SK-N-SH (cell line): ENCODE measurements around the gene GSG1L. TPM values are rescaled to one million over a fixed set of nuclear protein-coding genes. Genes with fewer than 3 reads are reported as not detected.

Experiments
- CTCF ChIA-PET: fragments of 300-600, 350-600 bp; formaldehyde crosslinking; extraction: SDS; loops from one replicate; lab custom pipeline; 2021; lab: Yijun Ruan, JAX
- POLR2A ChIA-PET: fragments of 350-600 bp; sonication (Branson Sonifier 250); formaldehyde crosslinking; extraction: SDS; loops from one replicate; lab custom pipeline; 2020; ENCODE audit warnings: antibody characterized with exemption, inconsistent platforms; lab: Yijun Ruan, JAX
- DNase-seq: peaks from one replicate; pipeline ENCODE4 v3.0.0; 2012
- H2AFZ ChIP-seq: fragments of 200-600 bp; sonication (generic); 2 replicates; pipeline ENCODE4 v1.8.1; 2016; ENCODE audit warnings: antibody characterized with exemption, mild to moderate bottlenecking, low read depth
- H3F3A ChIP-seq: fragments of 200-600 bp; sonication (generic); replicated peaks from 2 replicates; pipeline ENCODE3; 2016; ENCODE audit warnings: antibody characterized with exemption, mild to moderate bottlenecking; ENCODE audit not compliant: insufficient read depth
- H3K27ac ChIP-seq, 2 experiments: fragments of 200-500 bp in 1 of 2; fragments of 200-600 bp in 1 of 2; sonication (Bioruptor generic) in 1 of 2; sonication (generic), shearing (Covaris generic) in 1 of 2; 2 replicates each; pipeline versions ENCODE4 v1.5.1 to v1.6.1; 2014 to 2016; ENCODE audit warnings: low read depth in 2 of 2, inconsistent platforms in 1 of 2, low read length in 1 of 2, mild to moderate bottlenecking in 1 of 2, mixed read lengths in 1 of 2
- H3K27me3 ChIP-seq: fragments of 200-600 bp; sonication (generic), shearing (Covaris generic); 2 replicates; pipeline ENCODE4 v1.6.1; 2016; ENCODE audit warnings: mixed run types; ENCODE audit not compliant: insufficient read depth
- H3K36me3 ChIP-seq, 2 experiments: fragments of 200-500 bp in 1 of 2; fragments of 200-600 bp in 1 of 2; sonication (Bioruptor generic) in 1 of 2; sonication (generic) in 1 of 2; replicated peaks in 1 of 2; 2 replicates each; pipeline versions ENCODE3 to v1.5.1; 2014 to 2016; ENCODE audit warnings: low read length in 1 of 2, mild to moderate bottlenecking in 1 of 2; ENCODE audit not compliant: insufficient read depth in 2 of 2, control insufficient read depth in 1 of 2
- H3K4me1 ChIP-seq, 2 experiments: fragments of 200-500 bp in 1 of 2; fragments of 200-600 bp in 1 of 2; sonication (Bioruptor generic) in 1 of 2; sonication (generic), shearing (Covaris generic) in 1 of 2; 2 replicates each; pipeline versions ENCODE4 v1.5.1 to v1.6.1; 2014 to 2016; ENCODE audit warnings: low read depth in 1 of 2, low read length in 1 of 2, mixed run types in 1 of 2; ENCODE audit not compliant: insufficient read depth in 2 of 2, control insufficient read depth in 1 of 2
- H3K4me2 ChIP-seq: fragments of 200-600 bp; sonication (generic), shearing (Covaris generic); 2 replicates; pipeline ENCODE4 v1.6.1; 2017; ENCODE audit warnings: mixed run types
- H3K4me3 ChIP-seq, 2 experiments: fragments of 200-500 bp in 1 of 2; fragments of 200-600 bp in 1 of 2; sonication (Bioruptor generic) in 1 of 2; sonication (generic), shearing (Covaris generic) in 1 of 2; 2 replicates each; pipeline versions ENCODE4 v1.5.1 to v1.8.1; 2014 to 2016; ENCODE audit warnings: low read depth in 2 of 2, inconsistent platforms in 1 of 2, low read length in 1 of 2, mild to moderate bottlenecking in 1 of 2, mixed read lengths in 1 of 2, moderate library complexity in 1 of 2
- H3K79me2 ChIP-seq: fragments of 200-600 bp; sonication (generic); 2 replicates; pipeline ENCODE4 v1.8.1; 2017; ENCODE audit warnings: mild to moderate bottlenecking; ENCODE audit not compliant: insufficient read depth
- H3K9ac ChIP-seq: fragments of 200-600 bp; sonication (generic); 2 replicates; pipeline ENCODE4 v1.6.1; 2017; ENCODE audit warnings: mixed run types
- H3K9me2 ChIP-seq: fragments of 200-600 bp; sonication (generic); 2 replicates; pipeline ENCODE4 v1.6.1; 2017; ENCODE audit warnings: mixed run types
- H3K9me3 ChIP-seq: fragments of 200-600 bp; sonication (generic); 2 replicates; pipeline ENCODE4 v1.6.1; 2017; ENCODE audit warnings: mixed run types, mild to moderate bottlenecking, moderate library complexity
- H4K20me1 ChIP-seq: fragments of 200-600 bp; sonication (generic); 2 replicates; pipeline ENCODE4 v1.6.1; 2017; ENCODE audit warnings: mild to moderate bottlenecking, mixed run types; ENCODE audit not compliant: insufficient read depth
- CHD2 ChIP-seq: fragments of 150-350 bp; IDR thresholded peaks from 2 replicates; pipeline ENCODE4 v1.6.1; 2018; ENCODE audit warnings: low read length; ENCODE audit not compliant: partially characterized antibody
- ELF1 ChIP-seq: IDR thresholded peaks from 2 replicates; pipeline ENCODE4 v1.4.0; 2012
- FOSL2 ChIP-seq: IDR thresholded peaks from 2 replicates; pipeline ENCODE4 v1.4.0; 2012; ENCODE audit warnings: low read depth, mild to moderate bottlenecking, moderate library complexity, borderline replicate concordance
- GATA2 ChIP-seq: sonication (generic); formaldehyde crosslinking; IDR thresholded peaks from 2 replicates; pipeline ENCODE4 v1.5.0; 2020; ENCODE audit warnings: mild to moderate bottlenecking, missing genetic modification reagents
- MXI1 ChIP-seq: IDR thresholded peaks from 2 replicates; pipeline ENCODE4 v1.6.1; 2012; ENCODE audit warnings: mild to moderate bottlenecking, low read depth, low read length, improper control_type of control experiment
- SIN3A ChIP-seq: IDR thresholded peaks from 2 replicates; pipeline ENCODE4 v1.6.1; 2012; ENCODE audit warnings: low read depth, mild to moderate bottlenecking, low read length, moderate library complexity, borderline replicate concordance
- SMC3 ChIP-seq: IDR thresholded peaks from 2 replicates; pipeline ENCODE4 v1.6.1; 2012; ENCODE audit warnings: low read depth, low read length, improper control_type of control experiment
- TAF1 ChIP-seq: IDR thresholded peaks from 2 replicates; pipeline ENCODE4 v1.6.1; 2012; ENCODE audit warnings: low read depth, mild to moderate bottlenecking, low read length, moderate library complexity, borderline replicate concordance
- YY1 ChIP-seq: IDR thresholded peaks from 2 replicates; pipeline ENCODE4 v1.4.0; 2012; ENCODE audit warnings: low read depth, mild to moderate bottlenecking
- WGBS: methylation state at CpG from one replicate; pipeline ENCODE4 v1.1.6; 2017; ENCODE audit warnings: low lambda C conversion rate; 5-methylcytosine and 5-hydroxymethylcytosine counted together
- polyA plus RNA-seq, 3 experiments: library from polyadenylated mRNA; depleted of rRNA; stranded (reverse); fragments of >200 nt; gene quantifications; 2 replicates each; pipeline ENCODE4 v1.2.3, GENCODE V29; 2012
- TF ChIP-seq, protein P1 (sequence below): fragments of 150-350 bp; IDR thresholded peaks from 2 replicates; pipeline ENCODE4 v1.6.1; 2017; ENCODE audit warnings: antibody characterized with exemption, low read length, low read depth, borderline replicate concordance
- TF ChIP-seq, protein P2 (sequence below): fragments of 200-600 bp; sonication (generic); IDR thresholded peaks from 2 replicates; pipeline ENCODE4 v1.6.1; 2017; ENCODE audit warnings: antibody characterized with exemption, mild to moderate bottlenecking, moderate library complexity
- TF ChIP-seq, protein P3 (sequence below): IDR thresholded peaks from 2 replicates; pipeline ENCODE4 v1.6.1; 2012; ENCODE audit warnings: mild to moderate bottlenecking, low read depth, low read length, moderate library complexity
- TF ChIP-seq, protein P4 (sequence below): IDR thresholded peaks from 2 replicates; pipeline ENCODE4 v1.4.0; 2012; ENCODE audit warnings: low read depth
- TF ChIP-seq, protein P5 (sequence below): IDR thresholded peaks from 2 replicates; pipeline ENCODE4 v1.4.0; 2012; ENCODE audit warnings: low read depth, borderline replicate concordance

The GSG1L gene
- polyA plus RNA-seq, 1 of the 3 experiments (the other 2 are of a cell fraction), result not detected

DNA sequence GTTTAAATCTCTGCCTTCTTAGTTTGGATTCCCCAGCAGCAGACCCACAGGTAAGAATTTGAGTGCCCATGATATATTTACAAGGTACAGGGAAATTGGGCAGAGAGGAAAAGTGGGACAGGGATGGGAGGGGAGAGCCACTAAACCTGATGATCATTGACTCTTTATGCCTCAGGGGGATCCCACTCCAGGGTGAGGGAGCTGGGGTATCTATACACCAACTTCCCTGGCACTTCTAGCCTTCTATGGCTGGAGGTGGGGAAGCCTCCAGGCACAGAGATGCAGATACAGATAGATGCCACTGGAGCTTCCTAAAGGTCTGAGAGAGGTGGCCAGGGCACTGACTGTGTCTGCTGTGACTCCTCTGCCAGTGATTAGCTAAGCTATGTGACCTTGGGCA, 257.1 kb downstream of the GSG1L start (continued):
- TF ChIP-seq, protein P1, sequence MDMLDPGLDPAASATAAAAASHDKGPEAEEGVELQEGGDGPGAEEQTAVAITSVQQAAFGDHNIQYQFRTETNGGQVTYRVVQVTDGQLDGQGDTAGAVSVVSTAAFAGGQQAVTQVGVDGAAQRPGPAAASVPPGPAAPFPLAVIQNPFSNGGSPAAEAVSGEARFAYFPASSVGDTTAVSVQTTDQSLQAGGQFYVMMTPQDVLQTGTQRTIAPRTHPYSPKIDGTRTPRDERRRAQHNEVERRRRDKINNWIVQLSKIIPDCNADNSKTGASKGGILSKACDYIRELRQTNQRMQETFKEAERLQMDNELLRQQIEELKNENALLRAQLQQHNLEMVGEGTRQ, result no peak

DNA sequence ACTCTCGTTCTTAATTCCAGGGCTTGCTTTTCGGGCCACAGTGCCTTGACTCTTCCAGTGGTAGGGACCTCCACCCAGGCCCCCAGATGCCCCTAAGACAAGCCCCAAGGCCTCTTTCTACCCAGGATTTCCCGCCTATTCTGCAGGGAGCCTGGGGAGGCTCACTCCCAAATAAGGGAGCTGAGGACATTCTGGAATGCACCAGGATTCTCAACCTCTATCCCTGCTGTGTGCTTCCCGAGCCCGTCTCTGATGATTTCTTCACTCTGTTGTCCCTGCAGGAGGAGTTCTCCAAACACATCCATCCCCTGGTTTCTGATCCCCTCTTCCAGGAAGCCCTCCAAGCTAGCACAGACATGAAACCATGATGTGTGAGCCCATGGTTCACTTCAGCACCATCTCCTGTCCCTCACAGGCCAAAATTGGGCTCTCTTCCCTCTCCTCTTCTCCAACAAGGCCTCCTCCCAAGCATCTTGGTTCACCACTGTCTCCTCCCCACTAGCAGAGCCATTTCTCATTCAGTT, 257.6 kb downstream of the GSG1L start:
- H3K79me2 ChIP-seq, result no peaks in the 10 kb centered on the region
- ChIA-PET CTCF (interaction anchor here (1.5 kb wide), 1 partner anchor 166 kb away, joined by 3 read pairs; no protein-coding TSS in a partner anchor), POLR2A (no interaction called here)
- H3F3A ChIP-seq, result no peaks in the 10 kb centered on the region
- no peak for DNase-seq
- no peaks in the 10 kb centered on the region for H3K36me3 ChIP-seq
- no peaks in the 10 kb centered on the region for H3K9me3 ChIP-seq
- H3K9me2 ChIP-seq, result no peaks in the 10 kb centered on the region
- H3K4me1 ChIP-seq, result peaks cover 0 to 4% of the 10 kb centered on the region in 2 experiments; a peak in 1 of 4 replicates
- no peak overlapping the region for H3K27ac ChIP-seq
- H3K4me3 ChIP-seq, result no peak overlapping the region
- no peak overlapping the region for H2AFZ ChIP-seq
- no peak overlapping the region for H3K9ac ChIP-seq
- no peak for TF ChIP-seq GATA2
- TF ChIP-seq, protein P2, sequence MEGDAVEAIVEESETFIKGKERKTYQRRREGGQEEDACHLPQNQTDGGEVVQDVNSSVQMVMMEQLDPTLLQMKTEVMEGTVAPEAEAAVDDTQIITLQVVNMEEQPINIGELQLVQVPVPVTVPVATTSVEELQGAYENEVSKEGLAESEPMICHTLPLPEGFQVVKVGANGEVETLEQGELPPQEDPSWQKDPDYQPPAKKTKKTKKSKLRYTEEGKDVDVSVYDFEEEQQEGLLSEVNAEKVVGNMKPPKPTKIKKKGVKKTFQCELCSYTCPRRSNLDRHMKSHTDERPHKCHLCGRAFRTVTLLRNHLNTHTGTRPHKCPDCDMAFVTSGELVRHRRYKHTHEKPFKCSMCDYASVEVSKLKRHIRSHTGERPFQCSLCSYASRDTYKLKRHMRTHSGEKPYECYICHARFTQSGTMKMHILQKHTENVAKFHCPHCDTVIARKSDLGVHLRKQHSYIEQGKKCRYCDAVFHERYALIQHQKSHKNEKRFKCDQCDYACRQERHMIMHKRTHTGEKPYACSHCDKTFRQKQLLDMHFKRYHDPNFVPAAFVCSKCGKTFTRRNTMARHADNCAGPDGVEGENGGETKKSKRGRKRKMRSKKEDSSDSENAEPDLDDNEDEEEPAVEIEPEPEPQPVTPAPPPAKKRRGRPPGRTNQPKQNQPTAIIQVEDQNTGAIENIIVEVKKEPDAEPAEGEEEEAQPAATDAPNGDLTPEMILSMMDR, result no peak
- TF ChIP-seq FOSL2, result no peak
- H4K20me1 ChIP-seq, result no peaks in the 10 kb centered on the region
- H3K4me2 ChIP-seq, result no peak overlapping the region
- WGBS, result 60% methylated on average over 4 of the region's 5 CpGs
- no peaks in the 10 kb centered on the region; the same call in 1 of the 2 replicates for H3K27me3 ChIP-seq

DNA sequence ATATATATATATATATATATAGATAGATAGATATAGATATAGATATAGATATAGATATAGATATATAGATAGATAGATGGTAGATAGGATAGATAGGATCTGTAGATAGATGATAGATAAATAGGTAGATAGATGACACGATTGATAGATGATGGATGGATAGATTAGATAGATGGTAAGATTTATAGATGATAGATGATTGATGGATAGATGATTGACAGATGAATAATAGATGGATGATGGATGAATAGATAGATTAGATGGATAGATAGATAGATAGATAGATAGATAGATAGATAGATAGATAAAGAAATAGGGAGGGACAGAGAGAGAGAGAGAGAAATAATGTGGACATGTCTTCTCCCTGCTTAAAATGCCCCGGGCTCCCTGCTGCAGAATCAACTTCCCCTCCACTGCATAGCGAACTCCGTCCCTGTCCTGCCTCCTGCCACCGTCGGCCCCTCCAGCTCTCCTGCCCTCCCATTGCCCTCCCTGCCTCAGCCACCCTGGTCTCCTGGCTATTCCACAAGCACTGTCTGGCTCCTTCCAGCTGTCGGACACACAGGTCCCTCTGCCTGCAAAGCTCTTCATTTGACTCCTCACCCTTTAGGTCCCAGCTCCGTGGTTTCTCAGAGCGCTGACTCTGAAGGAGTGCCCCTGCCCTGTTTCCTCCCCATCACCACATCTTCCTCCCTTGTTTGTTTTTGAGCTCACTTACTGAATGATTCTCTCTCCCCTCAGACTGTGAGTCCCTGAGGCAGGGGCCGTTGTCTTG, 259.6 kb downstream of the GSG1L start:
- Histone ChIP-seq H3F3A (no peaks in the 10 kb centered on the region), H3K79me2 (no peaks in the 10 kb centered on the region), H3K4me3 (no peak overlapping the region), H3K4me2 (no peak overlapping the region), H2AFZ (no peak overlapping the region), H3K27ac (no peak overlapping the region), H3K9me2 (no peaks in the 10 kb centered on the region), H3K9ac (no peak overlapping the region), H3K9me3 (no peaks in the 10 kb centered on the region), H3K4me1 (peaks cover 0 to 4% of the 10 kb centered on the region in 2 experiments; a peak in 1 of 4 replicates), H4K20me1 (no peaks in the 10 kb centered on the region), H3K36me3 (no peaks in the 10 kb centered on the region), H3K27me3 (no peaks in the 10 kb centered on the region; the same call in 1 of the 2 replicates)
- peak; percentile 49 for DNase-seq
- WGBS, result 26% methylated on average over 10 of the region's 10 CpGs
- CTCF ChIA-PET, result interaction anchor here (1.0 kb wide), 1 partner anchor 9 kb away, joined by 3 read pairs; no protein-coding TSS in a partner anchor
- POLR2A ChIA-PET, result interaction anchor here (0.6 kb wide), 1 partner anchor 178 kb away, joined by 7 read pairs; no protein-coding TSS in a partner anchor
- TF ChIP-seq, protein P3, sequence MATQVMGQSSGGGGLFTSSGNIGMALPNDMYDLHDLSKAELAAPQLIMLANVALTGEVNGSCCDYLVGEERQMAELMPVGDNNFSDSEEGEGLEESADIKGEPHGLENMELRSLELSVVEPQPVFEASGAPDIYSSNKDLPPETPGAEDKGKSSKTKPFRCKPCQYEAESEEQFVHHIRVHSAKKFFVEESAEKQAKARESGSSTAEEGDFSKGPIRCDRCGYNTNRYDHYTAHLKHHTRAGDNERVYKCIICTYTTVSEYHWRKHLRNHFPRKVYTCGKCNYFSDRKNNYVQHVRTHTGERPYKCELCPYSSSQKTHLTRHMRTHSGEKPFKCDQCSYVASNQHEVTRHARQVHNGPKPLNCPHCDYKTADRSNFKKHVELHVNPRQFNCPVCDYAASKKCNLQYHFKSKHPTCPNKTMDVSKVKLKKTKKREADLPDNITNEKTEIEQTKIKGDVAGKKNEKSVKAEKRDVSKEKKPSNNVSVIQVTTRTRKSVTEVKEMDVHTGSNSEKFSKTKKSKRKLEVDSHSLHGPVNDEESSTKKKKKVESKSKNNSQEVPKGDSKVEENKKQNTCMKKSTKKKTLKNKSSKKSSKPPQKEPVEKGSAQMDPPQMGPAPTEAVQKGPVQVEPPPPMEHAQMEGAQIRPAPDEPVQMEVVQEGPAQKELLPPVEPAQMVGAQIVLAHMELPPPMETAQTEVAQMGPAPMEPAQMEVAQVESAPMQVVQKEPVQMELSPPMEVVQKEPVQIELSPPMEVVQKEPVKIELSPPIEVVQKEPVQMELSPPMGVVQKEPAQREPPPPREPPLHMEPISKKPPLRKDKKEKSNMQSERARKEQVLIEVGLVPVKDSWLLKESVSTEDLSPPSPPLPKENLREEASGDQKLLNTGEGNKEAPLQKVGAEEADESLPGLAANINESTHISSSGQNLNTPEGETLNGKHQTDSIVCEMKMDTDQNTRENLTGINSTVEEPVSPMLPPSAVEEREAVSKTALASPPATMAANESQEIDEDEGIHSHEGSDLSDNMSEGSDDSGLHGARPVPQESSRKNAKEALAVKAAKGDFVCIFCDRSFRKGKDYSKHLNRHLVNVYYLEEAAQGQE, result no peak
- TF ChIP-seq TAF1 (no peak), SIN3A (no peak), CHD2 (no peak), SMC3 (no peak), GATA2 (no peak), YY1 (no peak), MXI1 (no peak), ELF1 (no peak)
- TF ChIP-seq, protein P4, sequence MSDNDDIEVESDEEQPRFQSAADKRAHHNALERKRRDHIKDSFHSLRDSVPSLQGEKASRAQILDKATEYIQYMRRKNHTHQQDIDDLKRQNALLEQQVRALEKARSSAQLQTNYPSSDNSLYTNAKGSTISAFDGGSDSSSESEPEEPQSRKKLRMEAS, result no peak
- TF ChIP-seq, protein P5, sequence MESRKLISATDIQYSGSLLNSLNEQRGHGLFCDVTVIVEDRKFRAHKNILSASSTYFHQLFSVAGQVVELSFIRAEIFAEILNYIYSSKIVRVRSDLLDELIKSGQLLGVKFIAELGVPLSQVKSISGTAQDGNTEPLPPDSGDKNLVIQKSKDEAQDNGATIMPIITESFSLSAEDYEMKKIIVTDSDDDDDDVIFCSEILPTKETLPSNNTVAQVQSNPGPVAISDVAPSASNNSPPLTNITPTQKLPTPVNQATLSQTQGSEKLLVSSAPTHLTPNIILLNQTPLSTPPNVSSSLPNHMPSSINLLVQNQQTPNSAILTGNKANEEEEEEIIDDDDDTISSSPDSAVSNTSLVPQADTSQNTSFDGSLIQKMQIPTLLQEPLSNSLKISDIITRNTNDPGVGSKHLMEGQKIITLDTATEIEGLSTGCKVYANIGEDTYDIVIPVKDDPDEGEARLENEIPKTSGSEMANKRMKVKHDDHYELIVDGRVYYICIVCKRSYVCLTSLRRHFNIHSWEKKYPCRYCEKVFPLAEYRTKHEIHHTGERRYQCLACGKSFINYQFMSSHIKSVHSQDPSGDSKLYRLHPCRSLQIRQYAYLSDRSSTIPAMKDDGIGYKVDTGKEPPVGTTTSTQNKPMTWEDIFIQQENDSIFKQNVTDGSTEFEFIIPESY, result no peak
